Kidney epithelial cell (primary cell): Measurements from ENCODE around the gene RCVRN. TPM values are rescaled to one million over a fixed set of nuclear protein-coding genes. Genes with fewer than 3 reads are reported as not detected.

Source experiments
- DNase-seq: peaks from one replicate; pipeline ENCODE4 v3.0.0-alpha.2; 2010; ENCODE audit warnings: low read depth
- H3K27me3 ChIP-seq: 2 replicates; pipeline ENCODE4 v1.6.0; 2011; ENCODE audit warnings: low read length; ENCODE audit not compliant: control insufficient read depth, insufficient read depth
- H3K36me3 ChIP-seq: 2 replicates; pipeline ENCODE4 v1.5.1; 2011; ENCODE audit warnings: low read length; ENCODE audit not compliant: control insufficient read depth, insufficient read depth
- H3K4me3 ChIP-seq: 2 replicates; pipeline ENCODE4 v1.5.1; 2011; ENCODE audit warnings: low read depth, mild to moderate bottlenecking, control low read depth, low read length
- total RNA-seq: library from RNA; depleted of rRNA; stranded (reverse); fragments of >200 nt; gene quantifications from 2 replicates; pipeline ENCODE4 v1.2.3, GENCODE V29; 2015
- TF ChIP-seq, protein P1 (sequence below): IDR thresholded peaks from 2 replicates; pipeline ENCODE4 v1.5.1; 2011; ENCODE audit warnings: mild to moderate bottlenecking, moderate library complexity, low read length, control low read depth, inconsistent platforms; ENCODE audit not compliant: insufficient read depth, poor library complexity, severe bottlenecking

Gene RCVRN
- total RNA-seq, 1 donor from 2014 or later, result 0.21 TPM

DNA sequence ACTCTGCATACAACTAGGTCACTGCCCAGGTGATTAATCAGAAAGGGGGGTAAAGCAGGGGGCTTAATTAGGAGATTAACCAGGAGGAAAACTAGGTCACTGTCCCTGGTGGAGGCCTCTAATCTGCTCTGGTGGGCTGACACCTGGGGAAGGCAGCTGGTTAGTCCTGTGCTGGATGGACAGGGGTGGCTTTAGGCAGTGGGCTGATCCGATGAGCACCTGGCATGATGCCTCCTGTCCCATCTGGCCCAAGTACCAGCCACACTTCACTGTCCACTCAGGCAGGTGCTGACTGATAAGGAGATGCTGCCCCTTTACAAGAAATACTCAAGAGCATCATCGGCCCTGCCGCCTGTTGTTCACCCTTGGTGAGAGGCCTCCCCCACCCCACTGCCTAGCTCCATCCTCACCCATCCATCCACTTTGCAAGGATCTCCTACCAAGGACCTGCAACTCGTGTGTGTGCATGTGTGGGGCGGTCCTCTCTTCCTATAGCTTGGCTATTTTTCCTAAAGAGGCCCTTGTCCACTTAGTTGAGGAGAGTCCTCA lies 13.8 kb upstream of the RCVRN start:
- Histone ChIP-seq H3K27me3 (no peaks in the 10 kb centered on the region), H3K36me3 (no peaks in the 10 kb centered on the region), H3K4me3 (no peak overlapping the region)
- TF ChIP-seq, protein P1, sequence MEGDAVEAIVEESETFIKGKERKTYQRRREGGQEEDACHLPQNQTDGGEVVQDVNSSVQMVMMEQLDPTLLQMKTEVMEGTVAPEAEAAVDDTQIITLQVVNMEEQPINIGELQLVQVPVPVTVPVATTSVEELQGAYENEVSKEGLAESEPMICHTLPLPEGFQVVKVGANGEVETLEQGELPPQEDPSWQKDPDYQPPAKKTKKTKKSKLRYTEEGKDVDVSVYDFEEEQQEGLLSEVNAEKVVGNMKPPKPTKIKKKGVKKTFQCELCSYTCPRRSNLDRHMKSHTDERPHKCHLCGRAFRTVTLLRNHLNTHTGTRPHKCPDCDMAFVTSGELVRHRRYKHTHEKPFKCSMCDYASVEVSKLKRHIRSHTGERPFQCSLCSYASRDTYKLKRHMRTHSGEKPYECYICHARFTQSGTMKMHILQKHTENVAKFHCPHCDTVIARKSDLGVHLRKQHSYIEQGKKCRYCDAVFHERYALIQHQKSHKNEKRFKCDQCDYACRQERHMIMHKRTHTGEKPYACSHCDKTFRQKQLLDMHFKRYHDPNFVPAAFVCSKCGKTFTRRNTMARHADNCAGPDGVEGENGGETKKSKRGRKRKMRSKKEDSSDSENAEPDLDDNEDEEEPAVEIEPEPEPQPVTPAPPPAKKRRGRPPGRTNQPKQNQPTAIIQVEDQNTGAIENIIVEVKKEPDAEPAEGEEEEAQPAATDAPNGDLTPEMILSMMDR, result no peak
- DNase-seq, result no peak

DNA sequence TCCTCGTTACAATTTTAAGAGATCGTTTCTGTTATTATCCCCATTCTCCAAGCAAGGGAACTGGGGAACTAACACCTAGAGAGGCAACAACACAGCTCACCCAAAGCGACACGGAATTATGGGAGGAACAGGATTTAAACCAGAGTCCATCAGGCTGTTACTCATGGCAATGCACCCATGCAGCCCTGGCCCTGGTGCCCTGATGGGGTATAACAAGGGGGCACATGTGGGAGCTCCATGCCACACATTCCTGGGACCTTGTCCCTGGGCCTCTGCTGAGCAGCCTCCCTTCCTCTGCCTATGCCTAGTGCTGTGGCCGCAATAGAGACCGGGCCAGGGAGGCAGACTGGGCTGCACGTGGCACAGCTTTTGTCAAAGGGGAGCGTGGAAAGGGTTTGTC lies 13.3 kb upstream of the RCVRN start:
- no peak overlapping the region for H3K4me3 ChIP-seq
- no peaks in the 10 kb centered on the region for H3K36me3 ChIP-seq
- no peaks in the 10 kb centered on the region for H3K27me3 ChIP-seq
- TF ChIP-seq, protein P1, result no peak
- no peak for DNase-seq

DNA sequence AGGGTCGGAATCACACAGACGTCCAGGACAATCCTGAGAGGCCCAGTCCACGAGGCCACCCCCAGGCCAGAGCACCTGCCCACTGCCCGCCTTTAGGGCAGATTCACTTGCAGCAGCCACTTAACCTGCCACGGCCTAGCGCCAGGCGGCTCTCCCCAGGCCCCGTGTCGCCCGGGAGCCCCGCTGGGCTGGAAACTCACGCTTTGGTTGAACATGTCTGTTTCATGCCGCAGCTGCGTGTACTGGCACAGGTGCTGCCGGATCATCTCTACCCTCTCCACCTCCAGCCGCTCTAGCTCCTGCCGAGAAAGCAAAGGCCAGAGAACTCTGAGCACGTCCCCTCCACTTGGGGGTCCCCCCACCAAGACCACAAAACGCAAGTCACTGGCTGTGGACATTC lies 12.7 kb upstream of the RCVRN start:
- Histone ChIP-seq H3K27me3 (no peaks in the 10 kb centered on the region), H3K36me3 (no peaks in the 10 kb centered on the region), H3K4me3 (no peak overlapping the region)
- TF ChIP-seq, protein P1, result no peak
- DNase-seq, result no peak

DNA sequence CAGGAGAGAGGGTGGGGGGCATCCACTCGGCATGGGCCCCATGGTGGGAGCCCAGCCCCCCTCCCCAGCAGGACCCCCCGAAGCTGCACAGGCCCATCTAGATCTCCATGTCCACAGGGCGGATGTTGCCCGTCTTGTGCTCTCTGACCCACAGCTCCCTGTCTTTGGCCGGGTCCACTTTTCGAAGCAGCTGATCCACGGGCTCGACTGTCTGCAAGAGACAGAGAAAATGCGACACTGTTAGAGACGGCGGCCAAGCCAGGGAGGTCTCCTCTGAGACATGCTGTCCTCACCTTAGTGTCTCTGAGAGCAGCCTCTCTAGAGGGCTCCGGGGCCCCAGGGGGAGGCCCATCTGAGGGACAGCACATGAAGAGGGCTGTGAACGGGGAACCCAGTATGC lies 12.1 kb upstream of the RCVRN start:
- Histone ChIP-seq H3K27me3 (no peaks in the 10 kb centered on the region), H3K36me3 (no peaks in the 10 kb centered on the region), H3K4me3 (no peak overlapping the region)
- TF ChIP-seq, protein P1, result no peak
- no peak for DNase-seq

DNA sequence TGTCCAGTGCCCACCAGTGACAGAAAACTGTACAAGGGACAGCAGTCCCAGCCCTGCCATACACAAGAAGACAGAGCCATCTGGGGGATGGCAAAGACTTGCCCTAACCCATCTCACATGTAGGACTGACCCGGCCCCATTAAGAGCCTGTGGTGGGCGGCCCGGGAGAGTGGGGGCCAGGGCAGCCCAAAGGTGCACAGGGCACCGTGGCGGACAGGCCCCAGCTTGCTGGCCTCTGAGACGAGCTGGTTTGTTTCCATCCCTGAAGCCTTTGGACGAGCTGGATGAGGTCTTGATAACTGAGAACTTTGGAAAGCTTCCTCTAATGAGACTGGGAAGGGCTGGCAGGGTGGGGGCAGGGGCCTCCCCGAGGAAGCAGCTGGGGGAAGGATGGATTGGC lies 11.0 kb upstream of the RCVRN start:
- H3K27me3 ChIP-seq, result peaks cover 3% of the 10 kb centered on the region
- H3K4me3 ChIP-seq, result no peak overlapping the region
- H3K36me3 ChIP-seq, result no peaks in the 10 kb centered on the region
- no peak for DNase-seq
- TF ChIP-seq, protein P1, result no peak

DNA sequence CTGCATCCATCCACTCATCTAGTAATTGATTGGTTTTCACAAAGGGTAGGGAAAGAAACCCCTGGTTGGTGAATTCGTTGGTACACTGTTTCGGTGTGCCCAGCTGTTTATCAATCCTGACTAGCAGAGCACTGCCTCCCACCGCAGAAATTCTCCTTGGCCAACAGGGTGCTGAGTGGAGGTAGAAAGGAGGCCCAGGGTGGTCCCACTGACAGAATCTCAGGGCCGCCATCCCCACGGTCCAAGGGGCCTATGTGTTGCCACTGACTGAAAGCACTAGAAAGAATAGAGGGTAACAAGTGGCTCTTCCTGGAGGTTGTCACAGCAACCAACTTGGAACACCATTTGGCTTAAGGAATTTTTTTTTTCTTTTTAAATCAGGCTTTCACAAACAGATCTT lies 8.4 kb upstream of the RCVRN start:
- DNase-seq, result no peak
- Histone ChIP-seq H3K4me3 (no peak overlapping the region), H3K36me3 (no peaks in the 10 kb centered on the region), H3K27me3 (peaks cover 3% of the 10 kb centered on the region)
- TF ChIP-seq, protein P1, result no peak
